ENCODE measurements around the gene PPP3R2.
"Not testable (repeated sequence)": the region's sequence is repeated elsewhere in the genome, so short reads cannot be mapped to it uniquely, and the experiment has no call there.

PPP3R2 gene

GRCh38 chr9:101590074-101590473 lies 4.7 kb downstream of the PPP3R2 start:
- DNase-seq (ENCODE audit: low spot score) = peak; percentile 10

GRCh38 chr9:101587332-101588043 lies 7.3 kb downstream of the PPP3R2 start:
- FAIRE-seq = no peak
- DNase-seq (ENCODE audit: low spot score) = no peak

More at GRCh38 chr9:101590074-101590473, 4.7 kb downstream of the PPP3R2 start:
- FAIRE-seq = not testable (repeated sequence)

- FAIRE-seq (no peak), DNase-seq (ENCODE audit: low spot score) (no peak)
Observed at GRCh38 chr9:101586651-101587050, 8.1 kb downstream of the PPP3R2 start.

GRCh38 chr9:101585740-101586139 lies 9.0 kb downstream of the PPP3R2 start:
- DNase-seq (ENCODE audit: low spot score) (no peak), FAIRE-seq (no peak)

- peak; percentile 18 for DNase-seq (ENCODE audit: low spot score)
- FAIRE-seq = no peak
Observed at GRCh38 chr9:101582553-101582952, 12.2 kb downstream of the PPP3R2 start.

- FAIRE-seq (no peak), DNase-seq (ENCODE audit: low spot score) (no peak)
Observed at GRCh38 chr9:101579711-101580545, 14.8 kb downstream of the PPP3R2 start.

- no peak for DNase-seq (ENCODE audit: low spot score)
- no peak for FAIRE-seq
Observed at GRCh38 chr9:101578378-101578777, 16.4 kb downstream of the PPP3R2 start.

GRCh38 chr9:101574731-101575333 lies 19.9 kb downstream of the PPP3R2 start:
- no peak for DNase-seq (ENCODE audit: low spot score)
- no peak for FAIRE-seq

- DNase-seq (ENCODE audit: low spot score) (no peak), FAIRE-seq (no peak)
Observed at GRCh38 chr9:101572316-101572715, 22.5 kb downstream of the PPP3R2 start.

GRCh38 chr9:101571114-101571513 lies 23.7 kb downstream of the PPP3R2 start:
- FAIRE-seq (no peak), DNase-seq (ENCODE audit: low spot score) (no peak)

GRCh38 chr9:101569741-101570501 lies 24.8 kb downstream of the PPP3R2 start:
- FAIRE-seq = no peak
- DNase-seq (ENCODE audit: low spot score) = no peak

GRCh38 chr9:101567725-101568350 lies 26.9 kb downstream of the PPP3R2 start:
- DNase-seq (ENCODE audit: low spot score) = no peak
- no peak for FAIRE-seq

GRCh38 chr9:101566904-101567724 lies 27.7 kb downstream of the PPP3R2 start:
- FAIRE-seq = no peak
- peak; percentile 27 for DNase-seq (ENCODE audit: low spot score)

- FAIRE-seq = no peak
- DNase-seq (ENCODE audit: low spot score) = no peak
Observed at GRCh38 chr9:101564252-101564651, 30.5 kb downstream of the PPP3R2 start.

- no peak for DNase-seq (ENCODE audit: low spot score)
- FAIRE-seq = no peak
Observed at GRCh38 chr9:101562966-101563365, 31.8 kb downstream of the PPP3R2 start.

- FAIRE-seq (no peak), DNase-seq (ENCODE audit: low spot score) (no peak)
Observed at GRCh38 chr9:101561740-101562139, 33.0 kb downstream of the PPP3R2 start.

GRCh38 chr9:101549472-101550098 lies 45.2 kb downstream of the PPP3R2 start:
- DNase-seq (ENCODE audit: low spot score); FAIRE-seq: not testable (repeated sequence)

GRCh38 chr9:101543098-101543735 lies 51.6 kb downstream of the PPP3R2 start:
- no peak for FAIRE-seq
- DNase-seq (ENCODE audit: low spot score) = no peak
